Endothelial cell (in vitro differentiated cells): ENCODE measurements around the gene LTA. TPM values are rescaled to one million over a fixed set of nuclear protein-coding genes. Genes with fewer than 3 reads are reported as not detected.

Source experiments
- DNase-seq: peaks from one replicate; pipeline ENCODE4 v3.0.0; 2021; ENCODE audit warnings: low spot score
- H3K27ac Mint-ChIP-seq: one replicate; pipeline ENCODE4 v1.8.0; 2021; ENCODE audit warnings: mixed read lengths, inconsistent platforms; ENCODE audit not compliant: unreplicated experiment
- H3K27me3 Mint-ChIP-seq: one replicate; pipeline ENCODE4 v1.8.0; 2021; ENCODE audit warnings: mild to moderate bottlenecking, moderate library complexity, mixed read lengths, inconsistent platforms; ENCODE audit not compliant: unreplicated experiment
- H3K36me3 Mint-ChIP-seq: one replicate; pipeline ENCODE4 v1.8.0; 2021; ENCODE audit warnings: mild to moderate bottlenecking, low read depth, mixed read lengths, inconsistent platforms; ENCODE audit not compliant: unreplicated experiment
- H3K4me1 Mint-ChIP-seq: one replicate; pipeline ENCODE4 v1.8.0; 2021; ENCODE audit warnings: mild to moderate bottlenecking, mixed read lengths, inconsistent platforms; ENCODE audit not compliant: unreplicated experiment
- H3K4me3 Mint-ChIP-seq: one replicate; pipeline ENCODE4 v1.8.0; 2021; ENCODE audit warnings: mild to moderate bottlenecking, mixed read lengths, inconsistent platforms; ENCODE audit not compliant: unreplicated experiment
- H3K9me3 Mint-ChIP-seq: one replicate; pipeline ENCODE4 v1.8.0; 2021; ENCODE audit warnings: mixed read lengths, inconsistent platforms; ENCODE audit not compliant: unreplicated experiment
- total RNA-seq: library from RNA; stranded (reverse); fragmentation: NEBNext Ultra II Directional; extraction: Animal tissue kit (Norgen Biotek cat#: 25700); gene quantifications from one replicate; pipeline ENCODE4 v1.2.1, GENCODE V29; 2021; ENCODE audit not compliant: unreplicated experiment
- TF ChIP-seq, protein P1 (sequence below): fragments of 200-600 bp; sonication (generic); IDR thresholded peaks from one replicate; pipeline ENCODE4 v1.5.0; 2021; ENCODE audit warnings: antibody characterized with exemption; ENCODE audit not compliant: unreplicated experiment

Gene LTA
- total RNA-seq, 1 donor from 2014 or later: not detected

GRCh38 chr6:31556307-31556706, 15.8 kb upstream of the LTA start:
- H3K27me3 Mint-ChIP-seq: peaks cover 2% of the 10 kb centered on the region
- TF ChIP-seq, protein P1, sequence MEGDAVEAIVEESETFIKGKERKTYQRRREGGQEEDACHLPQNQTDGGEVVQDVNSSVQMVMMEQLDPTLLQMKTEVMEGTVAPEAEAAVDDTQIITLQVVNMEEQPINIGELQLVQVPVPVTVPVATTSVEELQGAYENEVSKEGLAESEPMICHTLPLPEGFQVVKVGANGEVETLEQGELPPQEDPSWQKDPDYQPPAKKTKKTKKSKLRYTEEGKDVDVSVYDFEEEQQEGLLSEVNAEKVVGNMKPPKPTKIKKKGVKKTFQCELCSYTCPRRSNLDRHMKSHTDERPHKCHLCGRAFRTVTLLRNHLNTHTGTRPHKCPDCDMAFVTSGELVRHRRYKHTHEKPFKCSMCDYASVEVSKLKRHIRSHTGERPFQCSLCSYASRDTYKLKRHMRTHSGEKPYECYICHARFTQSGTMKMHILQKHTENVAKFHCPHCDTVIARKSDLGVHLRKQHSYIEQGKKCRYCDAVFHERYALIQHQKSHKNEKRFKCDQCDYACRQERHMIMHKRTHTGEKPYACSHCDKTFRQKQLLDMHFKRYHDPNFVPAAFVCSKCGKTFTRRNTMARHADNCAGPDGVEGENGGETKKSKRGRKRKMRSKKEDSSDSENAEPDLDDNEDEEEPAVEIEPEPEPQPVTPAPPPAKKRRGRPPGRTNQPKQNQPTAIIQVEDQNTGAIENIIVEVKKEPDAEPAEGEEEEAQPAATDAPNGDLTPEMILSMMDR: no peak
- no peak overlapping the region for H3K27ac Mint-ChIP-seq
- H3K9me3 Mint-ChIP-seq: no peaks in the 10 kb centered on the region
- H3K4me1 Mint-ChIP-seq: peaks cover 24% of the 10 kb centered on the region
- H3K36me3 Mint-ChIP-seq: peaks cover 17% of the 10 kb centered on the region
- DNase-seq: no peak
- no peak overlapping the region for H3K4me3 Mint-ChIP-seq

- Mint-ChIP-seq H3K4me3 (no peak overlapping the region), H3K36me3 (peaks cover 20% of the 10 kb centered on the region), H3K9me3 (no peaks in the 10 kb centered on the region), H3K27ac (no peak overlapping the region), H3K4me1 (peaks cover 31% of the 10 kb centered on the region), H3K27me3 (peaks cover 5% of the 10 kb centered on the region)
- TF ChIP-seq, protein P1: no peak
- no peak for DNase-seq
Observed at GRCh38 chr6:31557443-31558317, 14.4 kb upstream of the LTA start.

DNA sequence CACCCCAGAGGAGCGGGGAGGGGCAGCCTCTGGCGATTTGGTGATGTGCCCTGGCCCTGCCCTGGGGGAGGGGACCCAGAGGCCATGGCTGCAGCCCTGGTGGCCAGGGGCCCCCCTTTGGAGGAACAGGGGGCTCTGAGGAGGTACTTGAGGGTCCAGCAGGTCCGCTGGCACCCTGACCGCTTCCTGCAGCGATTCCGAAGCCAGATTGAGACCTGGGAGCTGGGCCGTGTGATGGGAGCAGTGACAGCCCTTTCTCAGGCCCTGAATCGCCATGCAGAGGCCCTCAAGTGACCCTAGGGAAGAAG, 13.8 kb upstream of the LTA start:
- H3K36me3 Mint-ChIP-seq: peaks cover 20% of the 10 kb centered on the region
- TF ChIP-seq, protein P1: no peak
- DNase-seq: no peak
- H3K9me3 Mint-ChIP-seq: no peaks in the 10 kb centered on the region
- H3K27ac Mint-ChIP-seq: peak overlapping the region; percentile 57
- peaks cover 5% of the 10 kb centered on the region for H3K27me3 Mint-ChIP-seq
- H3K4me1 Mint-ChIP-seq: peaks cover 31% of the 10 kb centered on the region
- no peak overlapping the region for H3K4me3 Mint-ChIP-seq

GRCh38 chr6:31558631-31559500, 13.2 kb upstream of the LTA start:
- TF ChIP-seq, protein P1: no peak
- no peaks in the 10 kb centered on the region for H3K9me3 Mint-ChIP-seq
- peak overlapping the region; percentile 92 for H3K27ac Mint-ChIP-seq
- peaks cover 20% of the 10 kb centered on the region for H3K36me3 Mint-ChIP-seq
- no peak for DNase-seq
- H3K4me3 Mint-ChIP-seq: peak overlapping the region; percentile 40
- peaks cover 6% of the 10 kb centered on the region for H3K27me3 Mint-ChIP-seq
- peaks cover 31% of the 10 kb centered on the region for H3K4me1 Mint-ChIP-seq

DNA sequence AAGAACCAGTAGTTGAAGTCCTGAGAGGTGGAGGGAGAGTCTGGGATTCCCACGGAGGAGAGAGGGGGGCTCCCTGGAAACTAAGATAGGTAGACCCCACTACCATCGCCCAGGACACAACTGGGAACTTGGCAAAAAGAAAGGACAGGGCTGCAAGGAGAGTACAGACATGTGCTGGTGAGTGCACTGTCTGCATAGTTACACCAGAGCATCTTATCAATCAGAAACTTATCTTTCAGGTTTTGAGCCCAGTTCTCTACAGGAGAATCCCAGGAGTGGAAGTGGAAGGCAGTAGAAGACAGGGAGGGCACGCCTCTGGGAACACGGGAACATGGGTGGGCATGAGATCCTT, 12.5 kb upstream of the LTA start:
- Mint-ChIP-seq H3K4me3 (peak overlapping the region; percentile 40), H3K27me3 (peaks cover 7% of the 10 kb centered on the region), H3K4me1 (peaks cover 31% of the 10 kb centered on the region), H3K9me3 (no peaks in the 10 kb centered on the region), H3K36me3 (peaks cover 20% of the 10 kb centered on the region), H3K27ac (peak overlapping the region; percentile 92)
- DNase-seq: no peak
- TF ChIP-seq, protein P1: no peak
